ENCODE measurements around the gene SCAANT1.

GRCh38 chr3:63914312-63914711 is 2.1 kb upstream of the SCAANT1 start:
- TF ChIP-seq CTCF (IDR thresholded peaks at IDR 0.05): no peak
- no peak for TF ChIP-seq ZFX (IDR thresholded peaks at IDR 0.05; ENCODE audit: borderline replicate concordance)
